ENCODE results near the gene ADGRL1. TPM values are rescaled to one million over a fixed set of nuclear protein-coding genes. Genes with fewer than 3 reads are reported as not detected.

ADGRL1 gene
- total RNA-seq, 1 donor from 2014 or later, result 2.1 TPM

GRCh38 chr19:14160017-14160703, 45.8 kb downstream of the ADGRL1 start:
- Histone ChIP-seq H3K4me3 (ENCODE audit: low read depth, low read length) (no peak overlapping the region), H3K36me3 (ENCODE audit: control insufficient read depth, insufficient read depth, low read length) (no peaks in the 10 kb centered on the region), H3K27me3 (ENCODE audit: control insufficient read depth, insufficient read depth, low read length) (no peaks in the 10 kb centered on the region)
- no peak for TF ChIP-seq CTCF (IDR thresholded peaks at IDR 0.05; ENCODE audit: insufficient read depth, low read length, severe bottlenecking)
- FAIRE-seq (no peak), DNase-seq (ENCODE audit: low read depth) (no peak)

DNA sequence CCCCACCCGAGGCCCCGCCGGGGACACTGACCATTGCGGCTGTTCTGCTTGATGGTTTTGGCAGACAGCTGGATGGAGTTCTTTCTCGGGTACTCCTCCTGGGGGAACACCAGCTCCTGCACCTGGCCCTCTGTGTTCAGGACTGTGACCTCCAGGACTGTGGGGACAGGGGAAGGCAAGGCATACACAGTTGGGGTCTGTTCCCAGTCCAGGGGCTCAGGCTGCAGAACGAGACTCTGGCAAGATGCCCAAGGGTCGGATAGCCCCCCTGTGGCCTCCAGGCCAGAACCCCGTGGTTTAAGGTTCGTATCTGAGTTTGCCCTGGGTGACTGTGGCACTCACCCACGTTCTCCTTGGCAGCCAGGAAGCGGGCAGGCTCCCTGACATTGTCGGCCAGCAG, 46.9 kb downstream of the ADGRL1 start:
- no peak overlapping the region for H3K4me3 ChIP-seq (ENCODE audit: low read depth, low read length)
- no peak for TF ChIP-seq CTCF (IDR thresholded peaks at IDR 0.05; ENCODE audit: insufficient read depth, low read length, severe bottlenecking)

GRCh38 chr19:14158276-14159023, 47.5 kb downstream of the ADGRL1 start:
- no peak overlapping the region for H3K4me3 ChIP-seq (ENCODE audit: low read depth, low read length)
- FAIRE-seq, result no peak

More for the DNA sequence above, 46.9 kb downstream of the ADGRL1 start:
- DNase-seq (ENCODE audit: low read depth) (no peak), FAIRE-seq (no peak)
- H3K27me3 ChIP-seq (ENCODE audit: control insufficient read depth, insufficient read depth, low read length), result no peaks in the 10 kb centered on the region
- H3K36me3 ChIP-seq (ENCODE audit: control insufficient read depth, insufficient read depth, low read length), result no peaks in the 10 kb centered on the region

DNA sequence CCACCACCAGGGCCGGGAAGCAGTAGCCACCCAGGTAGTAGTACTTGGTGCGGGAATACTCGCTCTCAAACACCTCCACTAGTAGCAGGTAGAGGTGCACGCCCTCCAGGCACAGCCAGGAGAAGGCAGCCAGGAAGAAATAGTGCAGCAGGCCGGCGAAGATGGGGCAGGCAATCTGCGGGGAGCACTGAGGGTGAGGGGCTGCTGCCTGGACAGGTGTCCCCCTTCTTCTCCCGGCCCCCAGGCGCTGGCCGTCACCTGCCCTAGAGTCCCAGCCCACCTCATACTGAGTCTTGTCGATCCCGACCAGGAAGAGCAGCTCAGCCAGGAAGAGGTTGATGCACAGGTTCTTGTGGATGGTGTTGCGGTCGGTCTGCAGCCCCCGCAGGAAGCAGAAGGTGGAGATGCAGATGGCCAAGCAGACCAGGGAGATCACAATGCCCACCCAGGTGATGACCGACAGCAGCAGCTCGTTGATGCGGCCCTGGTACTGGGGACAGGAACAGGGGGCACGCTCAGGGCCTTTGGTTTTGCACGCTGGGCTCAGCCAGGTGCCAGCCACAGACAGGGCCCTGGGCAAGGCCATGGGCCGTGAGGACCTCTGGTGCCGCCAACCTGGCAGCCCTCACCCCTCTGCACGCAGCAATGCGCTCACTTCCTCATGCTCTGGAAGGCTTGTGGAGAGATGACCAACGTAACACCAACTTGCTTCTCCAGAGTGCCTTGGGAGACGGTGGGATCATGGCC, 48.8 kb downstream of the ADGRL1 start:
- Histone ChIP-seq H3K36me3 (ENCODE audit: control insufficient read depth, insufficient read depth, low read length) (no peaks in the 10 kb centered on the region), H3K27me3 (ENCODE audit: control insufficient read depth, insufficient read depth, low read length) (no peaks in the 10 kb centered on the region), H3K4me3 (ENCODE audit: low read depth, low read length) (no peak overlapping the region)
- FAIRE-seq (no peak), DNase-seq (ENCODE audit: low read depth) (no peak)
- no peak for TF ChIP-seq CTCF (IDR thresholded peaks at IDR 0.05; ENCODE audit: insufficient read depth, low read length, severe bottlenecking)

More at GRCh38 chr19:14158276-14159023, 47.5 kb downstream of the ADGRL1 start:
- no peak for TF ChIP-seq CTCF (IDR thresholded peaks at IDR 0.05; ENCODE audit: insufficient read depth, low read length, severe bottlenecking)
- no peaks in the 10 kb centered on the region for H3K27me3 ChIP-seq (ENCODE audit: control insufficient read depth, insufficient read depth, low read length)
- DNase-seq (ENCODE audit: low read depth), result no peak
- no peaks in the 10 kb centered on the region for H3K36me3 ChIP-seq (ENCODE audit: control insufficient read depth, insufficient read depth, low read length)

GRCh38 chr19:14156122-14156521, 49.8 kb downstream of the ADGRL1 start:
- Histone ChIP-seq H3K27me3 (ENCODE audit: control insufficient read depth, insufficient read depth, low read length) (no peaks in the 10 kb centered on the region), H3K36me3 (ENCODE audit: control insufficient read depth, insufficient read depth, low read length) (no peaks in the 10 kb centered on the region), H3K4me3 (ENCODE audit: low read depth, low read length) (no peak overlapping the region)
- TF ChIP-seq CTCF (IDR thresholded peaks at IDR 0.05; ENCODE audit: insufficient read depth, low read length, severe bottlenecking), result no peak
- no peak for DNase-seq (ENCODE audit: low read depth)
- no peak for FAIRE-seq

Measured in bronchial epithelial cell (primary cell).